GM18951 (cell line): Measurements from ENCODE around the gene PLXNC1.

ENCODE experiments used
- POLR2A ChIP-seq: IDR thresholded peaks from 4 replicates; pipeline ENCODE4 v1.6.1; 2011; ENCODE audit warnings: mild to moderate bottlenecking; ENCODE audit not compliant: insufficient read length, insufficient read depth; ENCODE audit errors: extremely low read depth
- in situ Hi-C: fragments of 300-500 bp; cut with MboI; formaldehyde crosslinking; loops from one replicate; pipeline ENCODE4 v1.12.0; 2022; ENCODE audit warnings: low sequenced_read_pairs, mixed read lengths, inconsistent platforms; ENCODE audit not compliant: unreplicated experiment

PLXNC1 gene

DNA sequence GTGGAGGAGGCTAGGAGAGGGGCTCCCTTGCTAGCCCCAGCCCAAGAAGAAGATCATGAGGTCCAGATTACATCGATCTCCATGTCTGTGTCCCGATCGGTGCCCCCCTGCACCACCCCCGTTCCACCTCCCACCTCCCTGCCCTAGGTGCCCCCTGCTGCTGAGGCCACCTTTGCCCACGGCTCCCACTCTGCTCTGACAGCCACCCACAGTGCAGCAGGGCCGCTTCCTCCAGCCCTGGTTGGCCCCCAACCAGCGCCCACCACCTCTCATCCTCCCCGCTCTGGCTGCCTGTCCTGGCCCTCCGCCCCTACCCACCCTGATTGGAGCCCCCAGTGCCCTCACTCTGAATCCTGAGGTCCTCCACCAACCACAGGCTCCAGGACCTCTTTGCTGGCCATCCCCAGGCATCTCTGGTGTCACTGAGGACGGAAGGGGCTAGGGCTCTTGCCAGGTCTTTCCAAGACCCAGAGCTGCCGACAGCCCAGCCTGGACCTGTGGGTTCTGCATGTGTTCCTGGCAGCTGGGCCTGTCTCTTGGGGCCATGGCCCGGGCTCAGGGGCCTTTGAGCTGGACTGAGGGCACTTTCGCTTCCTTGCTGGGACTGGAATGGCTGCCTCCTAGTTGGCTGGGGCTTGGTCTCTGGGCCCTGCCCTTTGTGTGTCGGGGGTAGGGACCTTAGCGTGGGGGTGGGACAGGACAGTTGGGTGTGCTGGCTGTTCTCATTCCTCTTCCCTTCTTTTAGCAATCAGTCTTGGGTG is 7.2 kb upstream of the PLXNC1 start:
- in situ Hi-C loops, result loop anchor here (25.0 kb wide), 2 partner anchors 571 to 746 kb away; no protein-coding TSS in a partner anchor
- TF ChIP-seq POLR2A, result no peak

DNA sequence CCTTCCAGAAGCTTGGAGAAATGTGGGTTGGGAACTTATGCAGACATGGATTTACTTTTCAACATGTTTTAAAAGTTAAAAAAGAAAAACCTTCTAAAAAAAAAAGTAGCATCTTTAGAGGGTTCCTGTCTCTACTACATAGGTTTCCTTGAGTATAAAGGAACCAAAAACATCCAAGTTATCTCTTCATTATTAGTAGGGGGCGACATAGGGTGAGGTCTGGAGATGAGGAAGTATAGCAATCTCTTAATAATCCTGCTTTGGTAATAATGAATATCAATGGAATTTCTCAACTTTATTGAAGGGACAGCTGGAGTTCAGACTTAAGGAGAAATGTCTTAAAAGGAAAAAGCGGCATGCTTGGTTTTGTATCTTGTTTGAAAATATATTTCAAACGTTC is 6.5 kb upstream of the PLXNC1 start:
- in situ Hi-C loops, result loop anchor here (25.0 kb wide), 2 partner anchors 570 to 745 kb away; no protein-coding TSS in a partner anchor
- no peak for TF ChIP-seq POLR2A

DNA sequence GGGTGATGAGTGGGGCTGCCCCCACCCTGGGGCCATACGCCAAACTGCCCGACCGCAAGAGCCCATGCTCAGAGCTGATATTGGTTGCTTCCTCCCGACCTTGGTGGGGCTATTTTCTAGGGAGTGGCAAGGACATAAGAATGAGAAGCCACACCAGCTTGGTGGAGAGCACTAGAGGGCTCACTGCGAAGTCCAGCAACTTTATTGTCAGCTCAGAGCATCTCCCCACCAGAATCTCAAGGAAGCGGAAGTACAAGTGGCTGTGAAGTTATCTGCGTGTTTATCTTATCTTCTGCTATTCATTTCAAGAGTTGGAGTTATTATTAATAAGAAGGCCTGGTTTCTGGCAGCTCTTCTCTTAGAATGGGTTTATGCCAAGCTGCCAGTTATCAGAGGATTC is 4.9 kb upstream of the PLXNC1 start:
- no peak for TF ChIP-seq POLR2A
- in situ Hi-C loops, result loop anchor here (25.0 kb wide), 2 partner anchors 569 to 744 kb away; no protein-coding TSS in a partner anchor

DNA sequence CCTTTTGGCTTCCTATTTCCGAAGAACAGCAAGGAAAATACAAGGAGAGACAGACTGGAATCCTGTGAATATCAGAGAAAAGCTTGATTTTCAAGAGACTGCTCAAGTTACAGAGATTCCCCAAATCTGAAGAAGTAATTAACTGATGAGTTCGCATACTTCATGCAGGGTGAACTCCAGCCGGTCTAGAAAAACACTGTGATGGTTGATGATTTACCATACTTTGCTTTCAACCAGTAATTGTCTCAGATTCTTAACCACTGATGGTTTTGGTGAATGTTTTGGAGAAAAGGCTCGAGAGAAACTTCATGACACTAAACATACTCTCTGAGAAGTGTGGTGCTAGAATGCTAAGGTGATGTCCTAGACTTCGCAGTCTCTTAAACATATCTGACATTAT is 4.4 kb upstream of the PLXNC1 start:
- in situ Hi-C loops, result loop anchor here (25.0 kb wide), 2 partner anchors 568 to 743 kb away; no protein-coding TSS in a partner anchor
- TF ChIP-seq POLR2A, result no peak

DNA sequence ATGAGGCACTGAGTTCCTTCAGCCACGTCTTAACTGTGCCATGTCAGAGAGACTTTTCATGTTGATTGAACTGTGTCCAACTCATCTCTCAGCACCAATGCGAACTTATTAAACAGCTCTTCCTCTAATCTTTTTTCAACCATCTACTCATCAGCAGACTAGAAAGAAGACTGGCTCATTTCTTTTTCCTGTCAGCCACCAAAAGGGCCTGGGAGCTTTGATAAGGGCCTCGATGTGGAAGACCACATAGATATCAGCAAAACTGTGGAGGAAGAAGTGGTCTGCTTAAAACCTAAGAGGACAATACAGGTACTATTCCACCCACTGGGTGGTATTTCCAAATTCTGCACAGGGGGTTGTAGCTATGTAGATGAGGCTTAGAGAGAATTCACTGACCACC is 3.6 kb upstream of the PLXNC1 start:
- in situ Hi-C loops, result loop anchor here (5.0 to 25.0 kb wide), 3 partner anchors 288 to 743 kb away; no protein-coding TSS in a partner anchor
- no peak for TF ChIP-seq POLR2A

DNA sequence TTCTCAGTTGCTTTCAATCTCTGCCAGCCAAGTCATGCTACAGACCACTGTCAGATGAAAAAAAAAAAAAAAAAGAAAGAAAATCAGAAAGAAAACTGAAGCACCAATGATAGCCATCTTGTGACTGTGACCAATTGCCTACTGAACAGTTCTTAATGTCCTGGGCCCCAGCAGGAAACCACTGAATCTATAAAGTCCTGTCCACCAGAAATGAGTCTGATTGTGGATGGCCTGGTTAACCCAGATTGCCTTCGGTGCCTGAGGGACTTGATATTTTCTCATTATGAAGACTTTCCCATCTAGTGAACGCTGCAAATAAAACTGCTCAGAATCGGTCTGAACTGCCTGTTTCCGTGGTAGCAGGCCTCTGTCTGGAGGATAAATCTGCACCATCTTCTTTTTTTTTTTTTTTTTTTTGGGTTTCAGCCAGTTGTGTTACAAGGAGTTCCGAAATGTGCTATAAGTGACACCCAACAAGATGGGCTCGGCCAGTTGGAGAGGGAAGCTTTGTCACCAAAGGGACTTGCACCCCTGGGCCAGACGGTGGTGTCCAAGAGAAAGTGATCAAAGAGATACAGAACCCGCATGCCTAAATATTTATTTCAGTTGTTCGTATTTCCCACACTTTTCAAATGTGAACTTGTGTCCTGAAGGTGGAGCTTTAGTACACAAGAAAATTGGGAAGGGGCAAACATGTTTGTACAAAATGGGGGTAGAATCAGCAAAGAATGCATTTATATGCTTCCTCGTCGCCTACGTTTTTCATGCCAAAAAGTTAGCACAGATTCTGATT is 3.0 kb upstream of the PLXNC1 start:
- no peak for TF ChIP-seq POLR2A
- in situ Hi-C loops, result loop anchor here (5.0 to 25.0 kb wide), 3 partner anchors 287 to 742 kb away; no protein-coding TSS in a partner anchor

DNA sequence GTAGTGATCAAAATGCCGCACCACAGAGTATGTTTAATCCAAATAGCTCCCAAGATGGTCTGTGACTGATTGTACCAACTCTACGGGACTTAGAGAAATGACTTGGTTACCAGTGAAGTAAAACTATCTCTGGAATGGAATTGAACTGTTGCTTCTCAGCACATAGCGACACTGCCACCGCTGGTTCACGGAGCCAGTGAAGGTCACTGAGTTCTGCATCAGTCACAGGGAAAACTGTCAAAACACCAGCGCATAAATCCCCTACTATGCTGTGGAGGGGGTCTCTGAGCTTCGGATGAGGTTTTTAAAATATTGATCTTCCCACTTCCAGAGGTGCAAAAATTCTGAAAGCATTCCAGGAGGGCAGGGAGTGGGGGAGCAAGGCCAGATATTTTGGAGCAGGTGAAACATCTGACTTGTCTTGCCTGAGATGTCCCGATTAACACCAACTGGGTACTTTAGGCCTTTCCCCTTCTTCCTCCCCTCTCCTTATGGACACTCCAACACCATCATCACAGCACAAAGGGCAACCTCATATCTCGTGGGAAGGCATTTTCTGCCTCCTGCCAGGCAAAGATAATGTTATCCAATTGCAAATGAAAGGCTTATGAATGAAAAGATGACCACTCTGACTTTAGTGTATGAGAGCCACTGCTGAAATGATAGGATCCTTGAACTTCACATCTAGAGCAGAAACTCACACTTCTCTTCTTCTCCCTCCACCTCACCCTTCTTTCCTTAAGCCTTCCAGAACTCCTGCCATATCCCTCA is 2.0 kb upstream of the PLXNC1 start:
- no peak for TF ChIP-seq POLR2A
- in situ Hi-C loops, result loop anchor here (5.0 to 25.0 kb wide), 3 partner anchors 286 to 741 kb away; no protein-coding TSS in a partner anchor

DNA sequence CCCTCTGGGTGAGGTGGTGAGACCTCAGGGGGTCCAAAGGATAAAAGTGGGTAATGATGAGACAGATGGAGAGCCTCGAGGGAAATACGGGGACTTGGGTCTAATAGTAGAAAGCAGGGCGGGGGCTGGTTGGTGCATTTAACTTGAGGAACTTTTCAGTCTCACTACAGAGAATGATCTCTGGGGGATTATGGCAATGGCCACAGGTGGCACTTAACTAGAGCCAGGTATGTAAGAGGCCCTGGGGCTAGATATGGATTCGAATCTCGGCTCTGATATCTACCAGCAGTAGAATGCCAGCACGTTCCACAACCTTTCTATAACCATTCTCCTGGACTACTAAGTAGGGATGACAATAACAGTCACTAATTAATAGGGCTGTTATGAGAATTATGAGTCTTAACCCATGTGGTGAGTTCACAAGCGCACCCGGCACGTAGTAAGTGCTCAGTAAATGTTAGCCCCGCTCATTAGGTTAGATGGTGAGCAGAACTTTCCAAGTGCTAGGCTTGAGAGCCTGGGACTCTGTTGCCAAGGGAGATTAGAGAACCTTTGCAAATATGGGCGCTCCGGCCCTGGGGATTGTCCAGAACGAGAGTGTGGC is 888 bp upstream of the PLXNC1 start:
- TF ChIP-seq POLR2A, result no peak
- in situ Hi-C loops, result loop anchor here (5.0 to 25.0 kb wide), 3 partner anchors 285 to 740 kb away; no protein-coding TSS in a partner anchor

DNA sequence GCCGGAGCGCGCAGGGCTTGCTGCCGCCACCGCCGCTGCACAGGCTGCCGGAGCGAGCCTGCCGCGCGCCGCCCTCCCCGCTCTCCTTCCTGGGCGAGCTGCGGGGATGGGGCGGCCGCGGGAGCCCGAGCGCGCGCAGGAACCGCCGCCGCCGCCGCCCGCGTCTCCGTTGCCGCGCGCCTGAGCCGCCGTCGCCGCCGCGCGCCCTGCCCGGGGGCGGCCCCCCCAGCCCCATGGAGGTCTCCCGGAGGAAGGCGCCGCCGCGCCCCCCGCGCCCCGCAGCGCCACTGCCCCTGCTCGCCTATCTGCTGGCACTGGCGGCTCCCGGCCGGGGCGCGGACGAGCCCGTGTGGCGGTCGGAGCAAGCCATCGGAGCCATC is 352 bp downstream of the PLXNC1 start:
- in situ Hi-C loops, result loop anchor here (5.0 to 25.0 kb wide), 3 partner anchors 284 to 739 kb away; no protein-coding TSS in a partner anchor
- peak; percentile 6 for TF ChIP-seq POLR2A

DNA sequence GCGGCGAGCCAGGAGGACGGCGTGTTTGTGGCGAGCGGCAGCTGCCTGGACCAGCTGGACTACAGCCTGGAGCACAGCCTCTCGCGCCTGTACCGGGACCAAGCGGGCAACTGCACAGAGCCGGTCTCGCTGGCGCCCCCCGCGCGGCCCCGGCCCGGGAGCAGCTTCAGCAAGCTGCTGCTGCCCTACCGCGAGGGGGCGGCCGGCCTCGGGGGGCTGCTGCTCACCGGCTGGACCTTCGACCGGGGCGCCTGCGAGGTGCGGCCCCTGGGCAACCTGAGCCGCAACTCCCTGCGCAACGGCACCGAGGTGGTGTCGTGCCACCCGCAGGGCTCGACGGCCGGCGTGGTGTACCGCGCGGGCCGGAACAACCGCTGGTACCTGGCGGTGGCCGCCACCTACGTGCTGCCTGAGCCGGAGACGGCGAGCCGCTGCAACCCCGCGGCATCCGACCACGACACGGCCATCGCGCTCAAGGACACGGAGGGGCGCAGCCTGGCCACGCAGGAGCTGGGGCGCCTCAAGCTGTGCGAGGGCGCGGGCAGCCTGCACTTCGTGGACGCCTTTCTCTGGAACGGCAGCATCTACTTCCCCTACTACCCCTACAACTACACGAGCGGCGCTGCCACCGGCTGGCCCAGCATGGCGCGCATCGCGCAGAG is 873 bp downstream of the PLXNC1 start:
- no peak for TF ChIP-seq POLR2A
- in situ Hi-C loops, result loop anchor here (5.0 to 25.0 kb wide), 3 partner anchors 283 to 738 kb away; no protein-coding TSS in a partner anchor

DNA sequence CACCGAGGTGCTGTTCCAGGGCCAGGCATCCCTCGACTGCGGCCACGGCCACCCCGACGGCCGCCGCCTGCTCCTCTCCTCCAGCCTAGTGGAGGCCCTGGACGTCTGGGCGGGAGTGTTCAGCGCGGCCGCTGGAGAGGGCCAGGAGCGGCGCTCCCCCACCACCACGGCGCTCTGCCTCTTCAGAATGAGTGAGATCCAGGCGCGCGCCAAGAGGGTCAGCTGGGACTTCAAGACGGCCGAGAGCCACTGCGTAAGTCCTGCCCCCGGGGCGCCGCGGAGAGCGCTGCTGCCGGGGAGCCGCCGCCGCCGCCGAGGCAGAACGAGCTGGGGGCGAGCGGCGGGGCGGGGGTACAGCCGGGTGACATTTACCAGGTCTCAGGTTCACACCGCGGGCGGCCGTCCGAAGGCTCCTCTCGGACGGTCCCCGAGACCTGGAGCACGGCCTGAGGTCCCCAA is 1.4 kb downstream of the PLXNC1 start:
- no peak for TF ChIP-seq POLR2A

DNA sequence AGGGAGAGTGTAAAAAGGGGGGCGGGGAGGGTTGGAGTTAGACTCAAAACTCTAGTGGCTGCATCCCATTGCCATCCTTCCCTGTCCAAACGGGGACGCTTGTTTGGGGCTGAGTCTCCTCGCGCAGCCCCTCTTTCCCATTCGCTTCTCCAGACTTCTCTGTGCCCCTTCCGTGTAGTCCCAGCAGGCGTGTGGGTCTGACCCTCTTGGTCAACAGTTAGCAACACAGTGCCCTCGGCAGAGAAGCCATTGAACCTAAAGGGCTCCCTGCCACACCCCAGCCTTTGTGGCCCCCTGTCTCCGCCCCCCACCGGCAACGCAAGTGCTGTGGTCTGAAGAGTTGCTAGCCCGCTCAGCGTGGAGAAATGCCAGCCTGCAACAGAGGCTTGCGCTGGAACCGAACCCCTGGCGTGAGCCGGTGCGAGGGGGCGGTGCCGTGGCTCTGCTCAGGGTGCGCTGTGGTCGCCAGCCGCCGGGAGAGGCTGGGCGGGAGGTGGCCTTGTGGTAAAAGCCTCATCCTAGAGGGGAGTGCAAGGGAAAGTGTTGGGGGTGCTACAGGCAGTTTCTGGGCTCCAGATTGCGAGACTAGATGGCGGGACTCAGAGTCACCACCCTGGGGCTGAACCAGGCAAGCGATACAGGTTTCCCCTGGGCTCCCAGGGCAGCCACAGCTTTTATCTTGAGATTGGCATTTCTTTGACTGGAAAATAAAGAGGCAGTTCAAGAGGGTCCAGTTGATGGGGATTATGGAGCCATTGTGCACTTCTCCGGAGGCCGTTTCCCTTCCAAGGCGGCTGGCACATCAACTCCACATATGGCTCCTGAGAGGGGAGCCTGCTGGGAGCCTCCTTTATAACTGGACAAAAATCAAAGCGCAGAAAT is 2.1 kb downstream of the PLXNC1 start:
- in situ Hi-C loops, result no loop called here
- TF ChIP-seq POLR2A, result peak; percentile 5

More for the DNA sequence above, 1.4 kb downstream of the PLXNC1 start:
- in situ Hi-C loops, result loop anchor here (5.0 to 25.0 kb wide), 3 partner anchors 282 to 737 kb away; no protein-coding TSS in a partner anchor
